ENCODE data around the gene KCTD11. TPM values are rescaled to one million over a fixed set of nuclear protein-coding genes. Genes with fewer than 3 reads are reported as not detected.

Gene KCTD11
- total and polyA plus RNA-seq, 2 of the 13 experiments (the other 11 are each of a cell fraction or from before 2014, with no cell fraction given): 1.6 to 2.6 TPM

GRCh38 chr17:7314719-7315569 lies 37.0 kb upstream of the KCTD11 start, which contains the start of gene GPS2 (continued):
- no peak for TF ChIP-seq HDAC6 (IDR thresholded peaks at IDR 0.05; ENCODE audit: low read depth, low read length)
- TF ChIP-seq CREB1 (IDR thresholded peaks at IDR 0.05): peak; percentile 93
- peak; percentile 96 for TF ChIP-seq CREB1 (CRISPR knock-in tag; IDR thresholded peaks at IDR 0.05)
- TF ChIP-seq ZBTB4 (CRISPR knock-in tag; IDR thresholded peaks at IDR 0.05; ENCODE audit: borderline replicate concordance): 0 out of 2 replicates have a peak, but pooled peaks have one; percentile 65
- TF ChIP-seq ZNF740 (CRISPR knock-in tag; IDR thresholded peaks at IDR 0.05): 0 out of 2 replicates have a peak, but pooled peaks have one; percentile 36
- TF ChIP-seq ZXDC (CRISPR knock-in tag; IDR thresholded peaks at IDR 0.05): no peak
- TF ChIP-seq PCBP2 (optimal IDR thresholded peaks at IDR 0.05; ENCODE audit: low read depth, low read length, poor library complexity, severe bottlenecking): no peak
- no peak for TF ChIP-seq MTF2 (CRISPR knock-in tag; IDR thresholded peaks at IDR 0.05; ENCODE audit: borderline replicate concordance)
- TF ChIP-seq ZGPAT (CRISPR knock-in tag; IDR thresholded peaks at IDR 0.05): peak; percentile 85
- no peak for TF ChIP-seq NR0B2 (CRISPR knock-in tag; IDR thresholded peaks at IDR 0.05)
- peak; percentile 36; the same call in 1 of the 2 replicates for TF ChIP-seq RXRB (CRISPR knock-in tag; IDR thresholded peaks at IDR 0.05; ENCODE audit: borderline replicate concordance)
- TF ChIP-seq GZF1 (CRISPR knock-in tag; IDR thresholded peaks at IDR 0.05): no peak
- TF ChIP-seq ZNF891 (CRISPR knock-in tag; IDR thresholded peaks at IDR 0.05): no peak
- TF ChIP-seq E2F2 (CRISPR knock-in tag; IDR thresholded peaks at IDR 0.05; ENCODE audit: borderline replicate concordance): peak; percentile 85
- no peak; the same call in 1 of the 2 replicates for TF ChIP-seq GPN1 (CRISPR knock-in tag; IDR thresholded peaks at IDR 0.05; ENCODE audit: borderline replicate concordance)
- peak; percentile 56; the same call in 1 of the 2 replicates for TF ChIP-seq ZZZ3 (CRISPR knock-in tag; IDR thresholded peaks at IDR 0.05; ENCODE audit: borderline replicate concordance)
- peak; percentile 55; the same call in 1 of the 2 replicates for TF ChIP-seq FOXO1 (CRISPR knock-in tag; IDR thresholded peaks at IDR 0.05)
